Loucy (cell line): ENCODE results near the gene SAMMSON.

Source experiments
- EZH2phosphoT487 ChIP-seq: fragments of 200-600 bp; IDR thresholded peaks from 2 replicates; pipeline ENCODE4 v1.6.1; 2018; ENCODE audit warnings: antibody characterized with exemption, mild to moderate bottlenecking, moderate library complexity, borderline replicate concordance
- TF ChIP-seq, protein P1 (sequence below): fragments of 200-600 bp; sonication (generic); conservative IDR thresholded peaks from 2 replicates; pipeline ENCODE4 v1.5.1; 2014; ENCODE audit warnings: mild to moderate bottlenecking, antibody characterized with exemption, low read length

DNA sequence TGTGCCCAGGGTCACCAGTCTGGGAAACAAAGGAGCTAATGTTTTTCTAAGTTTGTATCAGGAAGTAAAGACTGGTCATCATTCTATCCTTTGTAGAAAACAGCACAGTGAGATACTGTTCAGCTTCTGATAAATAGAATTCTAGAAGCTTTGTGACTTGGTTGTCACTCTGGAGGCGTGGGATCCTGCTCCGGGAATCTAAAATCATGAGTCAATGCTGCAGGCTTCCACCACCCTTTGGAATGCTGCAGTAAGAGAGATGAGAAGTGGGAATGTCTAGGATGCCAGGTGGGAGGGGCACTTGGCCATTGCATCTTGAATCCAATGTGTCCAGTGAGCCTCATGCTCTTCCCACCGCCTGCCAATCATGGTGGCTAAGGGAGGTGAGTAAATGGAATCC lies 40.9 kb downstream of the SAMMSON start:
- TF ChIP-seq, protein P1, sequence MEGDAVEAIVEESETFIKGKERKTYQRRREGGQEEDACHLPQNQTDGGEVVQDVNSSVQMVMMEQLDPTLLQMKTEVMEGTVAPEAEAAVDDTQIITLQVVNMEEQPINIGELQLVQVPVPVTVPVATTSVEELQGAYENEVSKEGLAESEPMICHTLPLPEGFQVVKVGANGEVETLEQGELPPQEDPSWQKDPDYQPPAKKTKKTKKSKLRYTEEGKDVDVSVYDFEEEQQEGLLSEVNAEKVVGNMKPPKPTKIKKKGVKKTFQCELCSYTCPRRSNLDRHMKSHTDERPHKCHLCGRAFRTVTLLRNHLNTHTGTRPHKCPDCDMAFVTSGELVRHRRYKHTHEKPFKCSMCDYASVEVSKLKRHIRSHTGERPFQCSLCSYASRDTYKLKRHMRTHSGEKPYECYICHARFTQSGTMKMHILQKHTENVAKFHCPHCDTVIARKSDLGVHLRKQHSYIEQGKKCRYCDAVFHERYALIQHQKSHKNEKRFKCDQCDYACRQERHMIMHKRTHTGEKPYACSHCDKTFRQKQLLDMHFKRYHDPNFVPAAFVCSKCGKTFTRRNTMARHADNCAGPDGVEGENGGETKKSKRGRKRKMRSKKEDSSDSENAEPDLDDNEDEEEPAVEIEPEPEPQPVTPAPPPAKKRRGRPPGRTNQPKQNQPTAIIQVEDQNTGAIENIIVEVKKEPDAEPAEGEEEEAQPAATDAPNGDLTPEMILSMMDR, result no peak
- TF ChIP-seq EZH2phosphoT487, result no peak
